Measurements from ENCODE around the gene HSPB6. TPM values are rescaled to one million over a fixed set of nuclear protein-coding genes. Genes with fewer than 3 reads are reported as not detected.
"Not testable (repeated sequence)": the region's sequence is repeated elsewhere in the genome, so short reads cannot be mapped to it uniquely, and the experiment has no call there.

The HSPB6 gene
- total and polyA plus RNA-seq, 4 donors, result 2.7 to 17.7 (median 5.6) TPM

- H3K9ac ChIP-seq (ENCODE audit: low read depth in 1 of 2, low read length in 2 of 2), result no peak overlapping the region
- no peak for TF ChIP-seq ATF3 (IDR thresholded peaks at IDR 0.05)
- TF ChIP-seq EGR1 (IDR thresholded peaks at IDR 0.05; ENCODE audit: low read depth in 2 of 2), result no peak
- no peak for TF ChIP-seq REST (IDR thresholded peaks at IDR 0.05)
- TF ChIP-seq YY1 (IDR thresholded peaks at IDR 0.05), result no peak
- TF ChIP-seq FOXA1 (IDR thresholded peaks at IDR 0.05), result no peak
- no peak for TF ChIP-seq FOXA2 (IDR thresholded peaks at IDR 0.05)
- TF ChIP-seq GABPA (IDR thresholded peaks at IDR 0.05 in 1 of 2, conservative IDR thresholded peaks at IDR 0.05 in 1 of 2), result no peak
- TF ChIP-seq HNF4G (IDR thresholded peaks at IDR 0.05), result no peak
- TF ChIP-seq SP1 (IDR thresholded peaks at IDR 0.05), result no peak
- no peak for TF ChIP-seq RXRA (IDR thresholded peaks at IDR 0.05)
- no peak for TF ChIP-seq ZBTB33 (IDR thresholded peaks at IDR 0.05)
- no peak for TF ChIP-seq MAX (IDR thresholded peaks at IDR 0.05)
- TF ChIP-seq RAD21 (IDR thresholded peaks at IDR 0.05), result no peak
- no peak for TF ChIP-seq TAF1 (conservative IDR thresholded peaks at IDR 0.05)
- TF ChIP-seq JUND (IDR thresholded peaks at IDR 0.05), result no peak
- no peak for TF ChIP-seq NR2F2 (IDR thresholded peaks at IDR 0.05)
- TF ChIP-seq CTCF (IDR thresholded peaks at IDR 0.05; ENCODE audit: low read depth, low read length, missing input control), result no peak
- H3K9me3 ChIP-seq (ENCODE audit: control insufficient read depth in 4 of 4, low read length in 3 of 4), result no peaks in the 10 kb centered on the region
- H3K4me1 ChIP-seq (ENCODE audit: control insufficient read depth in 4 of 4, insufficient read depth in 4 of 4, low read length in 3 of 4), result peaks cover 3 to 9% (median 6%) of the 10 kb centered on the region in 4 donors
- H3K4me3 ChIP-seq (ENCODE audit: low read depth in 1 of 3, low read length in 3 of 3), result no peak overlapping the region
- H3K36me3 ChIP-seq (ENCODE audit: control insufficient read depth in 4 of 4, insufficient read depth in 3 of 4, low read depth in 1 of 4, low read length in 3 of 4), result peaks cover 61 to 84% (median 69%) of the 10 kb centered on the region in 4 donors
- WGBS, result 96% methylated on average over 12 of the region's 12 CpGs
- no peak overlapping the region for H3K27ac ChIP-seq (ENCODE audit: low read depth in 1 of 2, low read length in 2 of 2)
- H3K27me3 ChIP-seq (ENCODE audit: control insufficient read depth in 4 of 4, insufficient read depth in 4 of 4, low read length in 3 of 4), result no peaks in the 10 kb centered on the region
- no peak for DNase-seq (ENCODE audit: low spot score)
Measured at GRCh38 chr19:35724560-35724959, 32.3 kb downstream of the HSPB6 start.

GRCh38 chr19:35724132-35724531 is 32.7 kb downstream of the HSPB6 start:
- Histone ChIP-seq H3K36me3 (ENCODE audit: control insufficient read depth in 4 of 4, insufficient read depth in 3 of 4, low read depth in 1 of 4, low read length in 3 of 4) (peaks cover 61 to 79% (median 65%) of the 10 kb centered on the region in 4 donors), H3K4me1 (ENCODE audit: control insufficient read depth in 4 of 4, insufficient read depth in 4 of 4, low read length in 3 of 4) (peaks cover 7 to 13% (median 11%) of the 10 kb centered on the region in 4 donors)
- not testable (repeated sequence) for H3K4me3 ChIP-seq (ENCODE audit: low read depth in 1 of 3, low read length in 3 of 3); H3K9me3 ChIP-seq (ENCODE audit: control insufficient read depth in 4 of 4, low read length in 3 of 4); H3K27me3 ChIP-seq (ENCODE audit: control insufficient read depth in 4 of 4, insufficient read depth in 4 of 4, low read length in 3 of 4); H3K27ac ChIP-seq (ENCODE audit: low read depth in 1 of 2, low read length in 2 of 2); DNase-seq (ENCODE audit: low spot score); H3K9ac ChIP-seq (ENCODE audit: low read depth in 1 of 2, low read length in 2 of 2)
- 97% methylated on average over 7 of the region's 7 CpGs for WGBS
